Upper lobe of left lung (tissue), 6 donors: Measurements from ENCODE around the gene ALPK1. TPM values are rescaled to one million over a fixed set of nuclear protein-coding genes. Genes with fewer than 3 reads are reported as not detected.
A peak's percentile ranks its signal among the peaks of the same experiment; 100 is the strongest.

Source experiments
- ATAC-seq, 2 donors: fragments of 200-7000 bp; cut with Tn5 transposase; one replicate each; pipeline ENCODE4 v1.9.1; 2022; ENCODE audit warnings: mild to moderate bottlenecking in 2 of 2, moderate library complexity in 2 of 2; ENCODE audit not compliant: low FRiP score in 2 of 2
- DNase-seq, 2 donors: peaks; one replicate each; pipeline ENCODE4 v3.0.0-alpha.2; 2019 to 2020
- H3K27ac ChIP-seq, 4 donors: fragments of 200-600 bp; sonication (generic); one replicate each; pipeline ENCODE4 v1.5.1; 2016 to 2019
- H3K27me3 ChIP-seq, 4 donors: fragments of 200-600 bp; sonication (generic); one replicate each; pipeline ENCODE4 v1.5.1; 2017 to 2019
- H3K36me3 ChIP-seq, 4 donors: fragments of 200-600 bp; sonication (generic); one replicate each; pipeline ENCODE4 v1.5.1; 2016 to 2019
- H3K4me1 ChIP-seq, 4 donors: fragments of 200-600 bp; sonication (generic); one replicate each; pipeline ENCODE4 v1.5.1; 2018 to 2019
- H3K4me3 ChIP-seq, 4 donors: fragments of 200-600 bp; sonication (generic); one replicate each; pipeline ENCODE4 v1.5.1; 2017 to 2019; ENCODE audit warnings: mild to moderate bottlenecking in 2 of 4, moderate library complexity in 1 of 4
- H3K9me3 ChIP-seq, 4 donors: fragments of 200-600 bp; sonication (generic); one replicate each; pipeline ENCODE4 v1.5.1; 2018 to 2019
- CTCF ChIP-seq, 6 experiments: fragments of 450-650 bp in 4 of 6; fragments of 200-600 bp in 2 of 6; sonication (generic) in 2 of 6; IDR thresholded peaks; one replicate each; pipeline ENCODE4 v1.5.1; 2016 to 2019; ENCODE audit warnings: antibody characterized with exemption in 6 of 6
- EP300 ChIP-seq, 4 donors: sonication (generic); formaldehyde crosslinking; IDR thresholded peaks; one replicate each; pipeline ENCODE4 v1.5.1; 2017; ENCODE audit warnings: antibody characterized with exemption in 4 of 4, control low read depth in 2 of 4
- POLR2A ChIP-seq, 4 donors: fragments of 450-650 bp; IDR thresholded peaks; one replicate each; pipeline ENCODE4 v1.5.1; 2016 to 2017; ENCODE audit warnings: antibody characterized with exemption in 4 of 4, mild to moderate bottlenecking in 2 of 4
- POLR2AphosphoS5 ChIP-seq, 2 donors: sonication (generic); formaldehyde crosslinking; IDR thresholded peaks; one replicate each; pipeline ENCODE4 v1.5.1; 2017; ENCODE audit warnings: antibody characterized with exemption in 2 of 2
- WGBS, 2 donors: methylation state at CpG; one replicate each; pipeline ENCODE4 v1.1.5; 2017 to 2018; 5-methylcytosine and 5-hydroxymethylcytosine counted together
- total RNA-seq, 6 donors: library from RNA; depleted of rRNA in 4 of 6; stranded (reverse); fragments of >200 nt in 4 of 6; gene quantifications; one replicate each; pipeline versions ENCODE4 v1.1.0 to v1.2.1, GENCODE V29; 2016 to 2021
- donor health status: DM: no; HTN: no; CAD: no; lungs with moderate emphysema.
- donor health status: DM: no; HTN: yes; CAD: no; lungs with severe emphysema.

The ALPK1 gene
- 10 to 100 TPM; 22.7 to 68.0 (median 35.6) TPM for total RNA-seq

GRCh38 chr4:112296949-112297880 lies at the start of gene ALPK1:
Gene ALPK1 (plus strand): TSS chr4:112297369.
- no peaks in the 10 kb centered on the region for H3K27me3 ChIP-seq
- H3K36me3 ChIP-seq = no peaks in the 10 kb centered on the region
- DNase-seq = no peak
- TF ChIP-seq POLR2A (IDR thresholded peaks at IDR 0.05) (peak in 2 of 4 donors; percentile 46 to 69), CTCF (IDR thresholded peaks at IDR 0.05) (no peak), EP300 (IDR thresholded peaks at IDR 0.05) (peak; percentile 13 to 87 (median 50)), POLR2AphosphoS5 (IDR thresholded peaks at IDR 0.05) (peak in 1 of 2 donors; percentile 89)
- peak within 1 kb of the TSS; percentile 76 to 86 (median 84) for H3K27ac ChIP-seq
- WGBS, 2 donors = 2 to 6% methylated on average over 4 of the region's 4 CpGs
- H3K4me1 ChIP-seq = peaks cover 9 to 25% (median 22%) of the 10 kb centered on the region in 4 donors
- peak within 1 kb of the TSS in 3 of 4 donors; percentile 29 to 49 (median 48) for H3K4me3 ChIP-seq
- no peaks in the 10 kb centered on the region for H3K9me3 ChIP-seq
- ATAC-seq = peak; percentile 94 to 97

GRCh38 chr4:112251019-112251643 lies 46.0 kb upstream of the ALPK1 start:
- DNase-seq (no peak), ATAC-seq (no peak)
- Histone ChIP-seq H3K9me3 (no peaks in the 10 kb centered on the region), H3K27ac (no peak overlapping the region), H3K27me3 (no peaks in the 10 kb centered on the region), H3K4me1 (no peaks in the 10 kb centered on the region), H3K36me3 (no peaks in the 10 kb centered on the region), H3K4me3 (no peak overlapping the region)
- WGBS, 2 donors = 87 to 90% methylated on average over 3 of the region's 3 CpGs
- TF ChIP-seq EP300 (IDR thresholded peaks at IDR 0.05) (no peak), POLR2A (IDR thresholded peaks at IDR 0.05) (no peak), CTCF (IDR thresholded peaks at IDR 0.05) (no peak), POLR2AphosphoS5 (IDR thresholded peaks at IDR 0.05) (no peak)

- no peak for ATAC-seq
- no peak for TF ChIP-seq CTCF (IDR thresholded peaks at IDR 0.05)
- TF ChIP-seq POLR2AphosphoS5 (IDR thresholded peaks at IDR 0.05) = no peak
- no peak for TF ChIP-seq POLR2A (IDR thresholded peaks at IDR 0.05)
- TF ChIP-seq EP300 (IDR thresholded peaks at IDR 0.05) = no peak
- H3K36me3 ChIP-seq = no peaks in the 10 kb centered on the region
Observed at GRCh38 chr4:112252234-112252633, 44.9 kb upstream of the ALPK1 start.

GRCh38 chr4:112253382-112254000 lies 43.7 kb upstream of the ALPK1 start:
- no peaks in the 10 kb centered on the region for H3K36me3 ChIP-seq
- DNase-seq (no peak), ATAC-seq (no peak)
- H3K9me3 ChIP-seq = no peaks in the 10 kb centered on the region
- no peak overlapping the region for H3K27ac ChIP-seq
- H3K27me3 ChIP-seq = no peaks in the 10 kb centered on the region
- TF ChIP-seq POLR2A (IDR thresholded peaks at IDR 0.05) (no peak), CTCF (IDR thresholded peaks at IDR 0.05) (no peak), EP300 (IDR thresholded peaks at IDR 0.05) (no peak), POLR2AphosphoS5 (IDR thresholded peaks at IDR 0.05) (no peak)
- 52 to 57% methylated on average over 2 of the region's 2 CpGs for WGBS, 2 donors
- no peak overlapping the region for H3K4me3 ChIP-seq
- no peaks in the 10 kb centered on the region for H3K4me1 ChIP-seq

More at GRCh38 chr4:112252234-112252633, 44.9 kb upstream of the ALPK1 start:
- Histone ChIP-seq H3K4me1 (no peaks in the 10 kb centered on the region), H3K9me3 (no peaks in the 10 kb centered on the region), H3K27me3 (no peaks in the 10 kb centered on the region), H3K27ac (no peak overlapping the region), H3K4me3 (no peak overlapping the region)
- WGBS, 2 donors = 83 to 92% methylated on average over 1 of the region's 1 CpG
- no peak for DNase-seq
